ENCODE results near the gene CHRM1.
A peak's percentile ranks its signal among the peaks of the same experiment; 100 is the strongest.

CHRM1 gene, protein sequence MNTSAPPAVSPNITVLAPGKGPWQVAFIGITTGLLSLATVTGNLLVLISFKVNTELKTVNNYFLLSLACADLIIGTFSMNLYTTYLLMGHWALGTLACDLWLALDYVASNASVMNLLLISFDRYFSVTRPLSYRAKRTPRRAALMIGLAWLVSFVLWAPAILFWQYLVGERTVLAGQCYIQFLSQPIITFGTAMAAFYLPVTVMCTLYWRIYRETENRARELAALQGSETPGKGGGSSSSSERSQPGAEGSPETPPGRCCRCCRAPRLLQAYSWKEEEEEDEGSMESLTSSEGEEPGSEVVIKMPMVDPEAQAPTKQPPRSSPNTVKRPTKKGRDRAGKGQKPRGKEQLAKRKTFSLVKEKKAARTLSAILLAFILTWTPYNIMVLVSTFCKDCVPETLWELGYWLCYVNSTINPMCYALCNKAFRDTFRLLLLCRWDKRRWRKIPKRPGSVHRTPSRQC

DNA sequence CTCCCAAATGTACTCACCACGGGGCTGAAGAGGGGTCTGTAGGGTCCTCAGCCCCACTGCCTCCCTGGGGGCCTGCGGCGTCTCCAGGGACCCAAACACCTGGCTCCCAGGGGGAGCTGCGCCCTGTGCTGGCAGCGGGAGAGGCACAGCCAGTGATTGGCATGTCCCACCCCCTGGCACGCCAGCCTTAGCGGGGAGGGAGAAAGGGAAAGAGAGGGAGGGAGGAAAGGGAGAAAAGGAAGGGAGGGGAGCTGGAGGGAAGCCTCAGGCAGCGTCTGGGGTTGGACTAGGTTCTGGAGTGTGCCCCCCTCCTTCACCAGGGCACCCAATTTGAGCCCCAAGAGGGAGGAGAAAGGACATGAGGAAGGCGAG is at the start of gene CHRM1:
Gene CHRM1, minus strand, starts transcription at position 163 of the 372 bp plus-strand sequence. CDS start 10,263 bp downstream, outside the sequence.
- TF ChIP-seq, protein P1, sequence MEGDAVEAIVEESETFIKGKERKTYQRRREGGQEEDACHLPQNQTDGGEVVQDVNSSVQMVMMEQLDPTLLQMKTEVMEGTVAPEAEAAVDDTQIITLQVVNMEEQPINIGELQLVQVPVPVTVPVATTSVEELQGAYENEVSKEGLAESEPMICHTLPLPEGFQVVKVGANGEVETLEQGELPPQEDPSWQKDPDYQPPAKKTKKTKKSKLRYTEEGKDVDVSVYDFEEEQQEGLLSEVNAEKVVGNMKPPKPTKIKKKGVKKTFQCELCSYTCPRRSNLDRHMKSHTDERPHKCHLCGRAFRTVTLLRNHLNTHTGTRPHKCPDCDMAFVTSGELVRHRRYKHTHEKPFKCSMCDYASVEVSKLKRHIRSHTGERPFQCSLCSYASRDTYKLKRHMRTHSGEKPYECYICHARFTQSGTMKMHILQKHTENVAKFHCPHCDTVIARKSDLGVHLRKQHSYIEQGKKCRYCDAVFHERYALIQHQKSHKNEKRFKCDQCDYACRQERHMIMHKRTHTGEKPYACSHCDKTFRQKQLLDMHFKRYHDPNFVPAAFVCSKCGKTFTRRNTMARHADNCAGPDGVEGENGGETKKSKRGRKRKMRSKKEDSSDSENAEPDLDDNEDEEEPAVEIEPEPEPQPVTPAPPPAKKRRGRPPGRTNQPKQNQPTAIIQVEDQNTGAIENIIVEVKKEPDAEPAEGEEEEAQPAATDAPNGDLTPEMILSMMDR (IDR thresholded peaks at IDR 0.05): no peak
- H3K4me1 ChIP-seq: peaks cover 5% of the 10 kb centered on the region
- no peaks in the 10 kb centered on the region for H3K9me3 ChIP-seq (ENCODE audit: control insufficient read depth, low read length)
- no peaks in the 10 kb centered on the region for H3K79me2 ChIP-seq
- no peak within 1 kb of the TSS for H3K4me3 ChIP-seq (ENCODE audit: low read depth, low read length)
- H3K9ac ChIP-seq: no peak within 1 kb of the TSS
- H3K27me3 ChIP-seq (ENCODE audit: control insufficient read depth, insufficient read depth, low read length): no peaks in the 10 kb centered on the region
- H2AFZ ChIP-seq: peak within 1 kb of the TSS; percentile 72
- H3K27ac ChIP-seq: peak within 1 kb of the TSS; percentile 19
- H3K36me3 ChIP-seq (ENCODE audit: control insufficient read depth, insufficient read depth, low read length): no peaks in the 10 kb centered on the region
- H3K4me2 ChIP-seq (ENCODE audit: low read length): no peak within 1 kb of the TSS

DNA sequence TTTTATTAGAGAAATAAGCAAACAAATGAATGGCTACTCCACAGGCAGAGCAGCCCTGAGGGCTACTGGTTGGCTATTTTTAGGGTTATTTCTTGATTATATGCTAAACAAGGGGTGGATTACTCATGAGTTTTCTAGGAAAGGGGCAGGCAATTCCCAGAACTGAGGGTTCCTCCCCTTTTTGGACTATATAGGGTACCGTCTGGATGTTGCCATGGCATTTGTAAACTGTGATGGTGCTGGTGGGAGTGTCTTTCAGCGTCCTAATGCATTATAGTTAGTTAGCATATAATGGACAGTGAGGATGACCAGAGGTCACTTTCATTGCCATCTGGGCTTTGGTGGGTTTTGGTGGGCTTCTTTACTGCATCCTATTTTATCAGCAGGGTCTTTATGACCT is 44.4 kb upstream of the CHRM1 start:
- TF ChIP-seq, protein P1 (IDR thresholded peaks at IDR 0.05): no peak
- H3K4me3 ChIP-seq (ENCODE audit: low read depth, low read length): no peak overlapping the region

DNA sequence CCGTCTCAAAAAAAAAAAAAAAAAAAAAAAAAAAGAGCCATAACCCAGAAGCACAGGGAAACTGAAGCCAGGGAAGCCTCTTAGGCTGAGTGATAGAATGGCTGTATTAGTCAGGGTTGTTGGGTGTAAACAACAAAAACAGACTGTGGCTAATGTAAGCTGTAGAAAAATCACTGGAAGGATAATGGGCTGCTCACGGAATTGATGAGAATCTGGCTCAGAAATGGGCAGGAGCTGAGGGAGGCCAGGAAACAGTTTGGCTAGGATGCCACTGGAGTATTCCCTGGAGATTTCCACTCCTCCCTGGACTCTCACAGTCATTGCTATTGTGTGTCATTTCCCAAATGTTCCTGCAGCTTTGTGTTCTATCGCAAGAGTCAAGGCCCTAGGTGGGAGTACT is 41.2 kb upstream of the CHRM1 start:
- H3K27me3 ChIP-seq (ENCODE audit: control insufficient read depth, insufficient read depth, low read length): no peaks in the 10 kb centered on the region
- H3K9ac ChIP-seq: no peak overlapping the region
- no peak overlapping the region for H3K4me2 ChIP-seq (ENCODE audit: low read length)
- no peaks in the 10 kb centered on the region for H3K79me2 ChIP-seq
- H3K36me3 ChIP-seq (ENCODE audit: control insufficient read depth, insufficient read depth, low read length): no peaks in the 10 kb centered on the region
- H3K9me3 ChIP-seq (ENCODE audit: control insufficient read depth, low read length): no peaks in the 10 kb centered on the region
- no peak overlapping the region for H3K4me3 ChIP-seq (ENCODE audit: low read depth, low read length)
- TF ChIP-seq, protein P1 (IDR thresholded peaks at IDR 0.05): no peak
- H2AFZ ChIP-seq: no peak overlapping the region
- peaks cover 11% of the 10 kb centered on the region for H3K4me1 ChIP-seq
- no peak overlapping the region for H3K27ac ChIP-seq

More for the DNA sequence above, 44.4 kb upstream of the CHRM1 start:
- H3K4me2 ChIP-seq (ENCODE audit: low read length): no peak overlapping the region
- H3K79me2 ChIP-seq: no peaks in the 10 kb centered on the region
- H3K9ac ChIP-seq: no peak overlapping the region
- H3K9me3 ChIP-seq (ENCODE audit: control insufficient read depth, low read length): no peaks in the 10 kb centered on the region
- no peaks in the 10 kb centered on the region for H3K36me3 ChIP-seq (ENCODE audit: control insufficient read depth, insufficient read depth, low read length)
- H2AFZ ChIP-seq: no peak overlapping the region
- H3K27ac ChIP-seq: no peak overlapping the region
- H3K4me1 ChIP-seq: no peaks in the 10 kb centered on the region
- H3K27me3 ChIP-seq (ENCODE audit: control insufficient read depth, insufficient read depth, low read length): no peaks in the 10 kb centered on the region

DNA sequence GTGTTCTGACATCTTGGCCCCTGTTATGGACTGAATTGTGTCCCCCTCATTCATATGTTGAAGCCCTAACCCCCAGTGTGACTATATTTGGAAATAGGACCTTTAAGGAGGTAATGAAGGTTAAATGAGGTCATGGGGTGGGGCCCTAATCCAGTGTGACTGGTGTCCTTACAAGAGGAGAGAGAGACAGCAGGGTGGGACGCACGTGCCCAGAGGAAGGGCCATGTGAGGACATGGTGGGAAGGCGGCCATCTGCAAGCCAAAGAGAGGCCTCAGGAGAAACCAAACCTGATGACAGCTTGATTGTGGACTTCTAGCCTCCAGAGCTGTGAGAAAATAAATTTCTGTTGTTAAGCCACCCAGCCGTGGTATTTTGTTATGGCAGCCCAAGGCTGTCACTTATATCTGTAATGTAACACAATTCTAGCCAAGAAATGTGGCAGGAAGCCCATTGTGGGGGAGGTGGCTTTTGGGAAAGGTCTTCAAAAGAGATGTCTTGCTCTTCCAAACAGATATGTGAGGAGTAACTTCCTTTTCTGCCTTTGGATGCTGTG is 39.9 kb upstream of the CHRM1 start:
- H3K79me2 ChIP-seq: no peaks in the 10 kb centered on the region
- H3K4me1 ChIP-seq: peaks cover 11% of the 10 kb centered on the region
- no peaks in the 10 kb centered on the region for H3K36me3 ChIP-seq (ENCODE audit: control insufficient read depth, insufficient read depth, low read length)
- no peak overlapping the region for H3K27ac ChIP-seq
- H3K9ac ChIP-seq: no peak overlapping the region
- H3K27me3 ChIP-seq (ENCODE audit: control insufficient read depth, insufficient read depth, low read length): no peaks in the 10 kb centered on the region
- H3K4me2 ChIP-seq (ENCODE audit: low read length): no peak overlapping the region
- TF ChIP-seq, protein P1 (IDR thresholded peaks at IDR 0.05): no peak
- no peaks in the 10 kb centered on the region for H3K9me3 ChIP-seq (ENCODE audit: control insufficient read depth, low read length)
- H3K4me3 ChIP-seq (ENCODE audit: low read depth, low read length): no peak overlapping the region
- no peak overlapping the region for H2AFZ ChIP-seq
